ENCODE data around the gene TCAP. TPM values are rescaled to one million over a fixed set of nuclear protein-coding genes. Genes with fewer than 3 reads are reported as not detected.

TCAP gene
- polyA plus RNA-seq, 3 donors: 1.3 TPM; not detected in 2

GRCh38 chr17:39653662-39654331, 11.4 kb upstream of the TCAP start:
- WGBS (ENCODE audit: insufficient coverage): 81% methylated on average over 10 of the region's 14 CpGs
- peak; percentile 53 to 62 (median 58) for DNase-seq
- Mint-ChIP-seq H3K4me3 (no peak overlapping the region), H3K36me3 (peaks cover 44 to 65% of the 10 kb centered on the region in 2 donors), H3K27ac (peak overlapping the region in 2 of 7 donors; percentile 68 to 89), H3K9me3 (no peaks in the 10 kb centered on the region), H3K4me1 (peaks cover 24% of the 10 kb centered on the region), H3K27me3 (ENCODE audit: low read depth in 3 of 3) (peaks cover 0 to 3% (median 1%) of the 10 kb centered on the region in 3 donors)
- Histone ChIP-seq H3K36me3 (replicated peaks in 1 of 2; ENCODE audit: control insufficient read depth in 1 of 2, insufficient read depth in 2 of 2, low read length in 2 of 2) (peaks cover 31 to 54% of the 10 kb centered on the region in 2 donors), H2AFZ (ENCODE audit: insufficient read depth, low read depth, low read length, poor library complexity, severe bottlenecking) (no peak overlapping the region), H3K27ac (ENCODE audit: low read depth in 1 of 2, low read length in 2 of 2) (no peak overlapping the region), H3K9ac (ENCODE audit: insufficient read depth, low read length, poor library complexity, severe bottlenecking) (no peak overlapping the region), H3K9me3 (replicated peaks in 1 of 2; ENCODE audit: control insufficient read depth in 1 of 2, insufficient read depth in 1 of 2, low read length in 2 of 2) (no peaks in the 10 kb centered on the region), H3K4me2 (replicated peaks; ENCODE audit: extremely low read depth, low read length, poor library complexity, severe bottlenecking) (no peak overlapping the region), H3K27me3 (ENCODE audit: control insufficient read depth in 2 of 2, insufficient read depth in 2 of 2, low read length in 2 of 2) (no peaks in the 10 kb centered on the region), H4K20me1 (ENCODE audit: insufficient read depth, low read length) (peaks cover 93% of the 10 kb centered on the region), H3K4me3 (replicated peaks in 1 of 3; ENCODE audit: low read depth in 2 of 3, low read length in 3 of 3) (no peak overlapping the region), H3K79me2 (ENCODE audit: insufficient read depth, low read length) (peaks cover 22% of the 10 kb centered on the region), H3K4me1 (ENCODE audit: control insufficient read depth in 1 of 2, insufficient read depth in 2 of 2, low read length in 2 of 2) (peaks cover 3 to 7% of the 10 kb centered on the region in 2 donors)
- TF ChIP-seq, protein P1, sequence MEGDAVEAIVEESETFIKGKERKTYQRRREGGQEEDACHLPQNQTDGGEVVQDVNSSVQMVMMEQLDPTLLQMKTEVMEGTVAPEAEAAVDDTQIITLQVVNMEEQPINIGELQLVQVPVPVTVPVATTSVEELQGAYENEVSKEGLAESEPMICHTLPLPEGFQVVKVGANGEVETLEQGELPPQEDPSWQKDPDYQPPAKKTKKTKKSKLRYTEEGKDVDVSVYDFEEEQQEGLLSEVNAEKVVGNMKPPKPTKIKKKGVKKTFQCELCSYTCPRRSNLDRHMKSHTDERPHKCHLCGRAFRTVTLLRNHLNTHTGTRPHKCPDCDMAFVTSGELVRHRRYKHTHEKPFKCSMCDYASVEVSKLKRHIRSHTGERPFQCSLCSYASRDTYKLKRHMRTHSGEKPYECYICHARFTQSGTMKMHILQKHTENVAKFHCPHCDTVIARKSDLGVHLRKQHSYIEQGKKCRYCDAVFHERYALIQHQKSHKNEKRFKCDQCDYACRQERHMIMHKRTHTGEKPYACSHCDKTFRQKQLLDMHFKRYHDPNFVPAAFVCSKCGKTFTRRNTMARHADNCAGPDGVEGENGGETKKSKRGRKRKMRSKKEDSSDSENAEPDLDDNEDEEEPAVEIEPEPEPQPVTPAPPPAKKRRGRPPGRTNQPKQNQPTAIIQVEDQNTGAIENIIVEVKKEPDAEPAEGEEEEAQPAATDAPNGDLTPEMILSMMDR (IDR thresholded peaks at IDR 0.05): peak; percentile 95
- intact Hi-C loops (cut with micrococcal nuclease): loop anchor here in 1 of 2 donors (2.0 kb wide), 1 partner anchor 31 kb away; no protein-coding TSS in a partner anchor

GRCh38 chr17:39655105-39655504, 10.0 kb upstream of the TCAP start:
- Mint-ChIP-seq H3K36me3 (peaks cover 41 to 69% of the 10 kb centered on the region in 2 donors), H3K27ac (peak overlapping the region in 1 of 7 donors; percentile 24), H3K4me3 (no peak overlapping the region), H3K27me3 (ENCODE audit: low read depth in 3 of 3) (peaks cover 0 to 3% (median 1%) of the 10 kb centered on the region in 3 donors), H3K9me3 (no peaks in the 10 kb centered on the region), H3K4me1 (peaks cover 33% of the 10 kb centered on the region)
- no peak overlapping the region for H3K4me3 ChIP-seq (replicated peaks in 1 of 3; ENCODE audit: low read depth in 2 of 3, low read length in 3 of 3)
- H3K27ac ChIP-seq (ENCODE audit: low read depth in 1 of 2, low read length in 2 of 2): no peak overlapping the region
- WGBS (ENCODE audit: insufficient coverage): 100% methylated on average over 1 of the region's 2 CpGs
- peaks cover 84% of the 10 kb centered on the region for H4K20me1 ChIP-seq (ENCODE audit: insufficient read depth, low read length)
- no peak overlapping the region for H2AFZ ChIP-seq (ENCODE audit: insufficient read depth, low read depth, low read length, poor library complexity, severe bottlenecking)
- H3K79me2 ChIP-seq (ENCODE audit: insufficient read depth, low read length): peaks cover 14% of the 10 kb centered on the region
- H3K36me3 ChIP-seq (replicated peaks in 1 of 2; ENCODE audit: control insufficient read depth in 1 of 2, insufficient read depth in 2 of 2, low read length in 2 of 2): peaks cover 32 to 55% of the 10 kb centered on the region in 2 donors
- no peak for DNase-seq
- no peak overlapping the region for H3K9ac ChIP-seq (ENCODE audit: insufficient read depth, low read length, poor library complexity, severe bottlenecking)
- H3K4me1 ChIP-seq (ENCODE audit: control insufficient read depth in 1 of 2, insufficient read depth in 2 of 2, low read length in 2 of 2): peaks cover 16 to 19% of the 10 kb centered on the region in 2 donors
- intact Hi-C loops (cut with micrococcal nuclease): loop anchor here in 1 of 2 donors (2.0 kb wide), 1 partner anchor 32 kb away; no protein-coding TSS in a partner anchor
- TF ChIP-seq, protein P1 (IDR thresholded peaks at IDR 0.05): no peak
- no peaks in the 10 kb centered on the region for H3K27me3 ChIP-seq (ENCODE audit: control insufficient read depth in 2 of 2, insufficient read depth in 2 of 2, low read length in 2 of 2)
- no peak overlapping the region for H3K4me2 ChIP-seq (replicated peaks; ENCODE audit: extremely low read depth, low read length, poor library complexity, severe bottlenecking)
- no peaks in the 10 kb centered on the region for H3K9me3 ChIP-seq (replicated peaks in 1 of 2; ENCODE audit: control insufficient read depth in 1 of 2, insufficient read depth in 1 of 2, low read length in 2 of 2)
